Measurements from ENCODE around the gene TTC27. TPM values are rescaled to one million over a fixed set of nuclear protein-coding genes. Genes with fewer than 3 reads are reported as not detected.

The TTC27 gene
- total RNA-seq, 2 donors from 2014 or later = 16.4 to 20.3 TPM

GRCh38 chr2:32714521-32714920, 86.7 kb downstream of the TTC27 start:
- no peaks in the 10 kb centered on the region for H3K27me3 ChIP-seq (ENCODE audit: control insufficient read depth, insufficient read depth, low read length, poor library complexity, severe bottlenecking)
- no peaks in the 10 kb centered on the region for H3K9me3 ChIP-seq (ENCODE audit: control insufficient read depth, low read length)
- Mint-ChIP-seq H3K4me3 (no peak overlapping the region), H3K4me1 (peaks cover 1% of the 10 kb centered on the region), H3K27ac (no peak overlapping the region), H3K36me3 (ENCODE audit: low read depth) (peaks cover 16% of the 10 kb centered on the region), H3K9me3 (no peaks in the 10 kb centered on the region), H3K27me3 (ENCODE audit: insufficient read depth) (no peaks in the 10 kb centered on the region)
- H3K9ac ChIP-seq (ENCODE audit: extremely low read depth, low read length, poor library complexity, severe bottlenecking) = no peak overlapping the region
- H3K27ac ChIP-seq (ENCODE audit: low read depth, low read length) = no peak overlapping the region
- H3K4me3 ChIP-seq (ENCODE audit: low read length) = no peak overlapping the region
- peaks cover 3% of the 10 kb centered on the region for H3K4me1 ChIP-seq (ENCODE audit: control insufficient read depth, insufficient read depth, low read length)
- DNase-seq = no peak
- no peak for TF ChIP-seq CTCF (conservative IDR thresholded peaks at IDR 0.05)
- H3K36me3 ChIP-seq (ENCODE audit: control insufficient read depth, insufficient read depth, low read length) = no peaks in the 10 kb centered on the region
- 89 to 100% methylated on average over 1 of the region's 1 CpG for whole genome bisulfite sequencing, 2 experiments (ENCODE audit: insufficient coverage in 1 of 2, insufficient read length in 1 of 2)

- Histone ChIP-seq H3K9me3 (ENCODE audit: control insufficient read depth, low read length) (no peaks in the 10 kb centered on the region), H3K4me1 (ENCODE audit: control insufficient read depth, insufficient read depth, low read length) (peaks cover 3% of the 10 kb centered on the region), H3K27me3 (ENCODE audit: control insufficient read depth, insufficient read depth, low read length, poor library complexity, severe bottlenecking) (no peaks in the 10 kb centered on the region), H3K9ac (ENCODE audit: extremely low read depth, low read length, poor library complexity, severe bottlenecking) (no peak overlapping the region), H3K27ac (ENCODE audit: low read depth, low read length) (no peak overlapping the region), H3K36me3 (ENCODE audit: control insufficient read depth, insufficient read depth, low read length) (no peaks in the 10 kb centered on the region), H3K4me3 (ENCODE audit: low read length) (no peak overlapping the region)
- Mint-ChIP-seq H3K4me1 (peaks cover 1% of the 10 kb centered on the region), H3K9me3 (no peaks in the 10 kb centered on the region), H3K27me3 (ENCODE audit: insufficient read depth) (no peaks in the 10 kb centered on the region), H3K4me3 (no peak overlapping the region), H3K27ac (no peak overlapping the region), H3K36me3 (ENCODE audit: low read depth) (peaks cover 16% of the 10 kb centered on the region)
- no peak for DNase-seq
- WGBS, 2 experiments (ENCODE audit: insufficient coverage in 1 of 2, insufficient read length in 1 of 2) = 94 to 100% methylated on average over 2 to 4 of the region's 4 CpGs
- no peak for TF ChIP-seq CTCF (conservative IDR thresholded peaks at IDR 0.05)
These were observed 87.6 kb downstream of the TTC27 start for GRCh38 chr2:32715391-32715841.

- Mint-ChIP-seq H3K36me3 (ENCODE audit: low read depth) (peaks cover 16% of the 10 kb centered on the region), H3K27ac (no peak overlapping the region), H3K27me3 (ENCODE audit: insufficient read depth) (no peaks in the 10 kb centered on the region), H3K9me3 (no peaks in the 10 kb centered on the region), H3K4me1 (peaks cover 1% of the 10 kb centered on the region), H3K4me3 (no peak overlapping the region)
- Histone ChIP-seq H3K27ac (ENCODE audit: low read depth, low read length) (no peak overlapping the region), H3K36me3 (ENCODE audit: control insufficient read depth, insufficient read depth, low read length) (no peaks in the 10 kb centered on the region), H3K9ac (ENCODE audit: extremely low read depth, low read length, poor library complexity, severe bottlenecking) (no peak overlapping the region), H3K9me3 (ENCODE audit: control insufficient read depth, low read length) (no peaks in the 10 kb centered on the region), H3K4me3 (ENCODE audit: low read length) (no peak overlapping the region), H3K27me3 (ENCODE audit: control insufficient read depth, insufficient read depth, low read length, poor library complexity, severe bottlenecking) (no peaks in the 10 kb centered on the region), H3K4me1 (ENCODE audit: control insufficient read depth, insufficient read depth, low read length) (peaks cover 7% of the 10 kb centered on the region)
- DNase-seq = no peak
- 89 to 95% methylated on average over 1 of the region's 1 CpG for WGBS, 2 experiments (ENCODE audit: insufficient coverage in 1 of 2, insufficient read length in 1 of 2)
- no peak for TF ChIP-seq CTCF (conservative IDR thresholded peaks at IDR 0.05)
These were observed 88.1 kb downstream of the TTC27 start for GRCh38 chr2:32715981-32716380.

Data from endodermal cell (in vitro differentiated cells).